ENCODE measurements around the gene TTC7B.

DNA sequence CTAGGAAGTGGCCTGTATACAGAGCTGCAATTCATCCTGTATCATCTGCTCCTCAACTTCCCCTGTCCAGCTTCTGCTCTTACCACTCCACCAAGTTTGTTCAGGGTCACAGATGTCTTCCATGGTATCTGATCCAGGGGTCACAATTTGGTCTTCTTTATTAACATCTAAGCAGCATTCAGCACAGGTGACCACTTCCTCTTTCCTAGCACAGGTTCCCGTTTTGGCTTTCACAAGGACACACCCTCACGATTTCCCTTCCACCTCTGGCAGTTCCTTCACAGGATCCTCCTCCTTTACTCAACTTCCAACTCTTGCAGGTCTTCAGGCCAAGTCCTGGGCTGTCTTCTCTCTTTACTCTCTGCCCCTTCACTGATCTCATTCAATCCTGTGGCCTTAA lies 93.6 kb downstream of the TTC7B start:
- TF ChIP-seq, protein P1, sequence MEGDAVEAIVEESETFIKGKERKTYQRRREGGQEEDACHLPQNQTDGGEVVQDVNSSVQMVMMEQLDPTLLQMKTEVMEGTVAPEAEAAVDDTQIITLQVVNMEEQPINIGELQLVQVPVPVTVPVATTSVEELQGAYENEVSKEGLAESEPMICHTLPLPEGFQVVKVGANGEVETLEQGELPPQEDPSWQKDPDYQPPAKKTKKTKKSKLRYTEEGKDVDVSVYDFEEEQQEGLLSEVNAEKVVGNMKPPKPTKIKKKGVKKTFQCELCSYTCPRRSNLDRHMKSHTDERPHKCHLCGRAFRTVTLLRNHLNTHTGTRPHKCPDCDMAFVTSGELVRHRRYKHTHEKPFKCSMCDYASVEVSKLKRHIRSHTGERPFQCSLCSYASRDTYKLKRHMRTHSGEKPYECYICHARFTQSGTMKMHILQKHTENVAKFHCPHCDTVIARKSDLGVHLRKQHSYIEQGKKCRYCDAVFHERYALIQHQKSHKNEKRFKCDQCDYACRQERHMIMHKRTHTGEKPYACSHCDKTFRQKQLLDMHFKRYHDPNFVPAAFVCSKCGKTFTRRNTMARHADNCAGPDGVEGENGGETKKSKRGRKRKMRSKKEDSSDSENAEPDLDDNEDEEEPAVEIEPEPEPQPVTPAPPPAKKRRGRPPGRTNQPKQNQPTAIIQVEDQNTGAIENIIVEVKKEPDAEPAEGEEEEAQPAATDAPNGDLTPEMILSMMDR (IDR thresholded peaks at IDR 0.05; ENCODE audit: low read length) = no peak
- TF ChIP-seq EZH2 (IDR thresholded peaks at IDR 0.05; ENCODE audit: borderline replicate concordance, low read length) = no peak
